ENCODE data around the gene TRAF3IP3. TPM values are rescaled to one million over a fixed set of nuclear protein-coding genes. Genes with fewer than 3 reads are reported as not detected.

The TRAF3IP3 gene
- total RNA-seq, 1 experiment from 2014 or later = 0.10 TPM

DNA sequence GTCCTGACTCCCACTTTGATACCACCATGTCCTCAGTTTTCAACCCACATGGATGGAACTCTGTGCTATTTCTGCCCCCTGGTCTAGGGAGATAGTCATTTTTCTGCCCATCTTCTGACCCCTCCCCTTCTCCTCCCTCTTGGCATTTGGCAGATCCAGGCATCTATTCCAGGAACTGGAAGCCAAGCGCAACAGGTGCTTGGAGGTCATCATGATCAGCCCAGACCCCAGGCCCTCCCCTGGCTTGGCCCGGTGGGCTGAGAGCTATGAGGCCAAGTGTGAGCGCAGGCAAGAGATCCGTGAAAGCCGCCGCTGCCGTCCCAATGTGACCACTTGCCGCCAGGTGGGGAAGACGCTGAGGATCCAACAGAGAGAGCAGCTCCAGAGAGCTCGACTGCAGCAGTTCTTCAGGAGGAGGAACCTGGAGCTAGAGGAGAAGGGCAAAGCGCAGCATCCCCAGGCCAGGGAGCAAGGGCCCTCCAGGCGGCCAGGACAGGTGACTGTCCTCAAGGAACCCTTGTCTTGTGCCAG is 4.0 kb downstream of the TRAF3IP3 start:
- in situ Hi-C loops (cut with HindIII; ENCODE audit: low sequenced_read_pairs) = no loop called here
- DNase-seq (ENCODE audit: low spot score) = no peak

DNA sequence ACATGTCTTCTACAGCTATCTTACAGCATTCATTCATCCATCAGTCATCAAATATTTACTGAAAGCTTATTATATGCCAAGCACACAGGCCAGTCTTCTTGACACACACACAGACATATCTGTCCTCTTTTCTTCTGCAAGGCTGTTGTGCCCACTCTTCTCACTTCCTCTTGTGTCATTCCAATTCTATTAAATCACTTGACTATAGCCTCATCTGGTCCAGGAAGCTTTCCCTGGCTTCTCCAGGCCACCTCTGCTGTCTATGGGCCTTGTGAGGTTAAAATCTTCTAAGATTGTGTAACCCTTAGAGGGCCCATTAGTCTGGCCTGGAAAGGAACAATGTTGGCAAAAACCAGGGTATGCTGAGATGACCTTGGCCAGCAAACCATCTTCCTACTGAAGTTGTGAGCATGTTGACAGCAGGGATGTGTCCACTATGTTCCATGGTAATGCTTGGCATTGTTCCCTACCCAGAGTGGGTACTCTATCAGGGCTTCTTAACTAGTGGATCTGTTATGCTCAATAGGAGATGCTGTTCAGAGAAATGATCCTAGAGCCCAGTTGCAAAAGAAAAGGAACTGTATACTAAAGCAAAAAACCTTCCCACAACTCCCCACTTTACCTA is 5.3 kb downstream of the TRAF3IP3 start:
- in situ Hi-C loops (cut with HindIII; ENCODE audit: low sequenced_read_pairs) = no loop called here
- no peak for DNase-seq (ENCODE audit: low spot score)

DNA sequence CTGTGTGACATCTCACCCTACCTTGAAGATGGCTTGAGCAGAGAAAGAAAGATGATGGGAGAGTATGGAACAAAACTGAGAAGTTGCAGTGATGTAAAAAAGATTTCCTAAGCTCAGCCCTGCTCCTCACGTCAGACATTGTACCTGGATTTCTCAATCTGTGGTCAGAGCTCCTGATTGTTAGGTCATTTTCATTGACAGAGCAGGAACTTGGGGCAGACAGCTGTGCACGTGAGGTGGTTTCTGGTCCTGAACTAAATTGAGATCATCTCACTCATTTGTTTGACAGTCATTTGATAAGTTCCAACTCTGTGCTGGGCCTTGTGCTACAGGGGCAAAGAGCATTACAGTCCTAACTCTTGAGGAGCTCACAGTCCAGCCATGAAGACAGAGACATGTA is 10.2 kb downstream of the TRAF3IP3 start:
- in situ Hi-C loops (cut with HindIII; ENCODE audit: low sequenced_read_pairs) = no loop called here
- no peak for DNase-seq (ENCODE audit: low spot score)

DNA sequence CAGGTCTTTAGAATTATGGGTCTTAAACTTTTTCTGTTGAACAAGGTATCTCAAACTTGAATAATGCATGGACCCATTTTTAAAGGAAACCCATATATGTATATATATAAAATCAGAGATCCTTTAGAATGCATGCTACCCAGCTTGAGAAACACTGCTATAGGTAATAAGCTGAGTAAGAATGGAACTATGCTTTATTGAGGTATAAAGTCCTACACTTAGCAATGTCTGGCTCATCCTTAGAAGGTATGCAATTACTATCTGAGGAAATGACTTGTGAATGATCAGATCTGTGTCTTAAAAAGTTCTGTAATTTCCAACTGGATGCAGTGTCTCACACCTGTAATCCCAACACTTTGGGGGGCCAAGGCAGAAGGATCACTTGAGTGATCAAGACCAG is 11.2 kb downstream of the TRAF3IP3 start:
- DNase-seq (ENCODE audit: low spot score) = no peak
- in situ Hi-C loops (cut with HindIII; ENCODE audit: low sequenced_read_pairs) = no loop called here

DNA sequence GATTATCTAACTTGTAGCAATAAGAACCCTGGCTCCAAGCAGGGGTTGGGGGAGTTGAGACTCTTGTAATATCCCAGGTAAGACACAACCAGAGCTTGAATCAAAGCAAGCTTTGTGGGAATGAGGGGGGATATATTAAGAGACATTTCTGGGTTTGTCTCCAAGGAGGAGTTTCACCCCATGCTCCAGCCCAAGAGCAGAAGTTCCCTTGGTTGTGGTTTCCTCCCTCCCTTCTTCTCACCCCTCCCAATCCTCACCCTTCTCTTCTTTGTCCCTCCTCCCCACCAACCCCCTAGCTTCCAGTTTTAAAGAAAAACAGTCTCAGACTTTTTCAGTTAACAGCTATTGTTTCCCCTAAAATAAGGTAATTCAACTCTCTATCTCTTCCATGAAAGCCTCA is 11.9 kb downstream of the TRAF3IP3 start:
- in situ Hi-C loops (cut with HindIII; ENCODE audit: low sequenced_read_pairs) = no loop called here
- DNase-seq (ENCODE audit: low spot score) = no peak

DNA sequence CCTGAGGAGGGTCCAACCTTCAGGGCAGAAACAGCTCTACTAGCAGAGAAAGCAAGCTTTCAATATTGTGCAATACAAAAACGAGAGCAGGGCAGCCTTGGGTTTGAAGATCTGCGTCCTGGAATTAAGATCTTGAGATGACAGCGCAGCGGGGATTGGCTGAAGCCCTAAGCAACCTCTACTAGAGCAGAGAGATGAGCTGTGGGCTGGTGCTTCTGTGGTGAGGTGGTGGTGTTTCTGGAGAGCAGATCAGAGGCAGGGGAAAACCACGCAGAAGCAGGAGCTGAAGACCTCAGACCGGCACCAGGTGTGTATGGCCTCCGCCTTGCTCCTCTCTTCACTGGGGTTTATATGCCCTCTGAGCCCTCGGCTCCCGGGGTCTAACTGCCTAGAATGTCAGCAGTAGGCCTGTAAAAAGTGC is 12.5 kb downstream of the TRAF3IP3 start:
- DNase-seq (ENCODE audit: low spot score) = no peak
- in situ Hi-C loops (cut with HindIII; ENCODE audit: low sequenced_read_pairs) = no loop called here

DNA sequence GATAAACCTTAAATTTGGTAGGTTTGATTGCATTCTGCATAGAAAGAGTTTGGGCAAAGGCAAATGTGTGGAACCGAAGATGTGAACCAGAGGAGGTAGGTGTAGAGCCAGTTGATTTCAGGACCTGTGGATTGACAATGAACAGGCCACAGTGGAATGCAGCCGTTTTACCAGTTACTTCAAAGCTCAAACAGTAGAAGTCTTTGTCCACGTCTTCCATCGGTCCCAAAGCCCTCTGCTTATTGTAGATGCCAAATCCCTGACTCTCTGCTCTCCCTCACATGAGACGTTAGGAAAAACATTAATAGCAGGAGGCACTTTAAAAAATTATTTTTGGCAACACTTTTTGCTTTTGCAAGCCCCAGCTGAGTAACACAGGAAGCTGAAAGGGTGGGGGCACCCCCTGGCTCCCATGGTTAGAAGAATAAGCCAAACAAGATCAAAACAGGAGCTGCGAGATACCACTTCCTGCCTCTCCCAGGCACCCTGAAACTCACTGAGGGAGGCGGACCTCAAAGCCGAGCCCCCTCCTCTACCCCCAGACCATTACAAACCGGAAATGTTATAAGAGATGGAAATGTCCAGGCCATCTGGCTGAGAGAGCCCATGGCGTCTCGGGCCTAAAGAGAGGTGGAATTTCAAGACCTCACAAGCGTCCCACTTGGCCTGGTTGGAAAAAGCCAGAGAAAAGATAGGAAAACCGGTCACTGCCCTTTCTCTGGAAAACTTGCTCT is 13.5 kb downstream of the TRAF3IP3 start:
- in situ Hi-C loops (cut with HindIII; ENCODE audit: low sequenced_read_pairs) = no loop called here
- DNase-seq (ENCODE audit: low spot score) = no peak

DNA sequence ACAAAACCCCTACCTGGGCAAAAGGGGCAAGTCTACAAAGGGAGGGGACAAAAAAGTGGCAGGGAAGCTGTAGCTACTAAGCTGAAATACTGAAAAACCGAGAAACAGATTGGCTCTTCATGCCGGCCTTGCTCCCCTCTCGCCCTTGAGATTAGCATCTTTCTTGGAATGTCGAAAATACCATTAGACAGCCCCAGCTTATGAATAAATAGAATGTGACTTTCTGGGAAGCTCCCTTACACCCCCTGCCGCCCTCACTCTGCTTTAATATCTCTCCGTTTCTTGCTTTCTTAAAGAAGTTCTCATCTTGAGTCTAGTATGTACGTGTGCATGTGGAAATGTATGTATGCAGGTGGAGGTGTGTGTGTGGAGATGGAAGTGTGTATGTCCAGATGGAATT is 14.1 kb downstream of the TRAF3IP3 start:
- in situ Hi-C loops (cut with HindIII; ENCODE audit: low sequenced_read_pairs) = no loop called here
- DNase-seq (ENCODE audit: low spot score) = no peak

DNA sequence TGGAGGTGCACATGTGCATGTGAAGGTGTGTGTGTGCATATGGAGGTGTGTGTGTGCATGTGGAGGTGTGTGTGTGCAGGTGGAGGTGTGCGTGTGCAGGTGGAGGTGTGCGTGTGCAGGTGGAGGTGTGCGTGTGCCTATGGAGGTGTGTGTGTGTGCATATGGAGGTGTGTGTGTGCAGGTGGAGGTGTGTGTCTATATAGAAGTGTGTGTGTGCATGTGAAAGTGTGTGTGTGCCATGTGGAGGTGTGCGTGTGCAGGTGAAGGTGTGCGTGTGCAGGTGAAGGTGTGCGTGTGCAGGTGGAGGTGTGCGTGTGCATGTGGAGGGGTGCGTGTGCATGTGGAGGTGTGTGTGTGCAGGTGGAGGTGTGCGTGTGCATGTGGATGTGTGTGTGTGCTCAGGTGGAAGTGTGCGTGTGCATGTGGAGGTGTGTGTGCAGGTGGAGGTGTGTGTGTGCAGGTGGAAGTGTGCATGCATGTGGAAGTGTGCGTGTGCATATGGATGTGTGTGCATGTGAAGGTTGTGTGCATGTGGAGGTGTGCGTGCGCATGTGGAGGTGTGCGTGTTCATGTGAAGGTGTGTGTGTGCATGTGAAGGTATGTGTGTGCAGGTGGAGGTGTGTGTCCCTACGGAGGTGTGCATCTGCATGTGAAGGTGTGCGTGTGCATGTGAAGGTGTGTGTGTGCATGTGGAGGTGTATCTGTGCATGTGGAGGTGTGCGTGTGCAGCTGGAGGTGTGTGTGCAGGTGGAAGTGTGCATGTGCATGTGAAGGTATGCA is 15.0 kb downstream of the TRAF3IP3 start:
- no peak for DNase-seq (ENCODE audit: low spot score)
- in situ Hi-C loops (cut with HindIII; ENCODE audit: low sequenced_read_pairs) = no loop called here

DNA sequence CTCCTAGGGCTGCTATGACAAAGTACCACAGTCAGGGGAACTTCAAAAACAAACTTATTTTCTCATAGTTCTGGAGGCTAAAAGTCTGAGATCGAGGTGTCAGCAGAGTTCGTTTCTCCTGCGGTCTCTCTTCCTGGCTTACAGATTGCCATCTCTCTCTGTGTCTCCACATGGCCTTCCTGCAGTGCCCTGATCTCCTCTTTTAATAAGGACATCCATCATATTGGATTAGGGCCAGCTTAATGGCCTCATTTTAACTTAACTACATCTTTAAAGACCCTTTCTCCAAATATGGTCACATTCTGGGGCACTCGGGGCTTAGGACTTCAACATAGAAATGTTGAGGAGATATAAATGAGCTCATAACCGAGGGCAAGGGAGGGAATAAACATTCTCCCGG is 16.3 kb downstream of the TRAF3IP3 start:
- in situ Hi-C loops (cut with HindIII; ENCODE audit: low sequenced_read_pairs) = no loop called here
- no peak for DNase-seq (ENCODE audit: low spot score)

DNA sequence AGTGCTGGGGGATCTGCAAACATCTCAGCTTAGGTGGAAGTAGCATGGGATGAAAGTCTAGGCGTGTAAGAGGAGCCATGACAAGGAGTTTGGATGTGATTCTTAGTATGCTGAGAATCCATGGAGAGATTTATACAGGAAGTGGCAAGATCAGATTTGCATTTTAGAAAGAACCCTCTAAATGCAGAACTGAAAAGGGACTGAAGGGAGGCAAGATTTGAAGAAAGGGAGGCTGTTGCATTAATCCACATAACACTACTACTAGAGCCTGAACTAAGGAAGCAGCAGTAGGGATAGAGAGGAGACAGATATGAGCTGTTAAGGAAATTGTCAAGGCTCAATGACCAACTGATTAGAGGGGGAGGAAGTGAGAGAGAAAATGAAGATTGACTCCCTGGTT is 18.7 kb downstream of the TRAF3IP3 start:
- in situ Hi-C loops (cut with HindIII; ENCODE audit: low sequenced_read_pairs) = no loop called here
- DNase-seq (ENCODE audit: low spot score) = no peak

DNA sequence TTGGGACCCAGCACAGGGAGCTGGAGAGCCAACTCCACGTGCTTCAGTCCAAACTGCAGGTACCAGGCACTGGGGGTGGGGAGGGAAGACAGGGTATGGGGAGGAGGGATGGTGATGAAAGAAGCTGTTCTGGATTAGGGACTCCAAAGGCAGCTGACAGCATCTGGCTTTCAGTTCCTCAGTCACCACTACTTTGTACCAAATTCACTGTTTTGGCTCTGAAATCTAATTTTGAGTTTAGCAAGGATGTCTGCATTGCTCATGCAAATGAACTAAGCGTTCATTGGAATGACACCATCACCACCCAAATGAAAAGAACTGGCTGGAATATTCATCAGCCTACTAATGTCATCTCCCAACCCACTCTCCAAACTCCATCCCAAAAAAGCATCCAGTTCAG is 19.8 kb downstream of the TRAF3IP3 start:
- in situ Hi-C loops (cut with HindIII; ENCODE audit: low sequenced_read_pairs) = no loop called here

DNA sequence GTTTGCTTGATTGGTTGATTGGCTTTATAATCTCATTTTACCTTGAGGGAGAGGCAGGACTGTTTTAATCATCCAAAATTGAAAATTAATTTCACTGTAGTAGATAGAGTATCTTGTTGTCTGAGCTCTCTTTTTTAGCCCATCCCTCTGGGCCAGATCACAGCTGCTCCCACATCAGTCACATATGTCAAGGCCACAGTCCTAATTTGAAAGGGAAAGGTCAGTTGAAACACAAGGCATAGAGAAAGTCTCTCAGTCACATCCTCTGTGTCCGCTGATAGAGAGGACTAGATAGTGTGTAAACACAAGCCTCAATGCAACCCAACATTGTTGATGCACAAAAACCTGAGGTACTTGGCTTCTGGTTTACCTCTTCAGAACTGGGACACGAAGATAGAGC is 21.7 kb downstream of the TRAF3IP3 start:
- in situ Hi-C loops (cut with HindIII; ENCODE audit: low sequenced_read_pairs) = no loop called here
- DNase-seq (ENCODE audit: low spot score) = no peak

More for the DNA sequence above, 19.8 kb downstream of the TRAF3IP3 start:
- DNase-seq (ENCODE audit: low spot score) = no peak

DNA sequence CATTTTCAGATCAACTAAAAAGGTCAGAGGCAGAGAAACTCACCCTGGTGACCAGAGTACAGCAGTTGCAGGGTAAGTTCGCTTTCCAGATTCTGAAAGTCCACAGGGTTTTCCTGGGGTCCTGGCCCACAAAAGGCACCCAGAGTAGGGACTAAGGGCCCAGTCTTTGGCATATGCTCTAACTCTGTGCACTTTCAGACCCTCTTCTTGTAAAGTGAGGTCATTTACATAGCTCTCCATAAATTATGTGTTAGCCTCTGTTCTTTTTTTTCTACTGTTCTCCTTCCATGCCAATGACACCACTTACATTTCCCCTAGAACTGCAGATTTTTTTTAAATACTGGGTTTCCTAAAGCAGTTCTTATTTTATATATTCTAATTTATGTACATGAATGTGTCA is 22.2 kb downstream of the TRAF3IP3 start:
- DNase-seq (ENCODE audit: low spot score) = no peak
- in situ Hi-C loops (cut with HindIII; ENCODE audit: low sequenced_read_pairs) = no loop called here

DNA sequence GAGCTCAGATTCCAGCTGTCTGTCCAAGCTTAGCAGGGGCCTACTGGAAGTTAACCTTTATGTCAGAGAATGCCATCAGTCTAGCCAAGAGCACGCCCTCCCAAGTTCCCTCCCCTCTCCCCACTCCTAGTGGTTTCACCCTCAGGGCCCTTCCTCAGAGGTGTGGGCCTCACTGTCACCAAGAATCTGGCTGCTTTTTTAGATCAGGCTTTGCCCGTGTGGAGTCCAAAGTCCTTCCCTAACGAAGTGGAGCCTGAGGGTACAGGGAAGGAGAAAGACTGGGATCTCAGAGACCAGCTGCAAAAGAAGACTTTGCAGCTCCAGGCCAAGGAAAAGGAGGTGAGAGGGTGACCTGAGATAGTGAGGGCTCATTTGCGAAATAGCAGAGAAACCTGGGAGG is 24.4 kb downstream of the TRAF3IP3 start:
- no peak for DNase-seq (ENCODE audit: low spot score)
- in situ Hi-C loops (cut with HindIII; ENCODE audit: low sequenced_read_pairs) = no loop called here

DNA sequence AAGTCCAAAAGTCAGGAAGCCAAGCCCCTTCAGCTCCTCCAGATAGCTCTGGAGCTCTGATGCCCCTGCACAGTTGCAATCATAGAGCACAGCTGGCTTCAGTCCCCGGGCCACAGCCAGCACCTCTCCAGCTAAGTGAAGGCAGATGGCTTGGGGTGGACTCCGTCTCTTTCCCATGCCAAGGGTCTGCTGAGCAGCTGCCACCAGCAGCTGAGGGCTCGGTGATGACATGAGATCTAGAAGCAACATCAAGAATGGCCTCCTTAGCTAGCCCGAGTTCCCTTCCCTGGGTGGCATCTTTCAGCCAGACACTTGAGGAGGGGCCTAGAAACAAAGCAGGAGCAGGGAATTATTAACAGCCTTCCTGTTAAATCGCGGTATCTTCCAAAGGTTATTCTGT is 27.5 kb downstream of the TRAF3IP3 start:
- DNase-seq (ENCODE audit: low spot score) = peak; percentile 17
- in situ Hi-C loops (cut with HindIII; ENCODE audit: low sequenced_read_pairs) = no loop called here

DNA sequence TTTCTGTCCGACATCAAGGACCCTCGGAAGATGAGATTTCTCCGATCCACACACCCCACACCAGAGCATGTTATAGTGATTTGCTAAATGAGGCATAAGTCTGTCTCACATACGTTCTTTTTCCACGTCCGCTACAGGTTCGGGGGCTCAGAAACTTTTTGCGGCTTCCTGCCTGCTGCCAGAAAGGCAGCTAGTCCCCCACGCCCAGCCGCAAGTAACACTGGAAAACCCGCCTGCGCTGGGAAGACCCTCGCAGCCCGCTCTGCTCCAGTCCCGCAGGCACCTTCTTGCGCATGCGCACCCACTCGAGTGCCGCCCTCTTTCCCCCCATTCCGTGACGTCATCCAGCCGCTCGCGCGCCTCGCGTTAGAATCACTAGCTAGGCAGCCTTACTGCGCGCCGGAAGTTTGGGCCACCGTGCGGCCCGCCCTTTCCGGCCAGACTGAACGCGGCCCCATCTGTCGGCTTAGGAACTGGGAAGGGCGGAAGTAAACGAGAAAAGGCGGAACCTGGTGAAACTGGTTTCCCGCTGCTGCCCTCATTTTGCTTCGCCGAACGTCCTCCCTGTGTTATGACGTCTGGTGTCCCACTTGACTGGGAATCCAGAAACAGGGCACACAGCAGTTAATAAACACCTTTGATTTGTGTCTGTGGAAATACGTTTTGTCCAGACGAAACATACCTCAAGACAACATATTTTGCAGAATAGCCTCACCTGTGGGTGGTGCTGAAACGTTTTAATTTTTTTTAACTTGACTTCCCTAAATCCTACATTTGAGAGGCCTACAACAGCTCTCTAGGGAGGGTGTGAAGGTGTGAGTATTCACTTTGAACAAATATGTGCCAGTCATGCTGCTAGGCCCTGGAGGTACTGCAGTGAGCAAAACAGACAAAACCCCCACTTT is 28.7 kb downstream of the TRAF3IP3 start, which contains the start of gene C1orf74:
TSS of gene C1orf74 (minus strand) at position 295 of the 905 bp plus-strand sequence. CDS start 925 bp downstream, outside the sequence.
- DNase-seq (ENCODE audit: low spot score) = peak; percentile 98
- in situ Hi-C loops (cut with HindIII; ENCODE audit: low sequenced_read_pairs) = no loop called here

DNA sequence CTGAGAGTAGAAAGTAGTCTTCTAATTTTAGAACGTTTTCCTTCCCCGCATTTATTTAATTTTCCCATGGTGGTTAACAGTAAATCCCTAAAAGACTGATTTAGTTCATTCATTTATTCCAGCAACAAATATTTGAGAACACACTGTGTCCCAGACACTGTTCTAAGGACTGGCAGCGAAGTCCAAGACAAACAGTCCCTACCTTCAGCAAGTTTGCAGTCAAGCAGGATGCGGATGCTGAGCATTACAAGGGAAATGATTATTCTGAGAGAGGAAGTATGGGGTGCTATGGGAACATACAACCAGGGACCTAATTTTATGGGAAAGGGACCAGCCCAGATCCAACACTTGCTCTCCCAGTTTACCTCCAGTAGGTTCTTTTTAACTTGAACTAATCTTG is 29.7 kb downstream of the TRAF3IP3 start:
- DNase-seq (ENCODE audit: low spot score) = no peak
- in situ Hi-C loops (cut with HindIII; ENCODE audit: low sequenced_read_pairs) = no loop called here

DNA sequence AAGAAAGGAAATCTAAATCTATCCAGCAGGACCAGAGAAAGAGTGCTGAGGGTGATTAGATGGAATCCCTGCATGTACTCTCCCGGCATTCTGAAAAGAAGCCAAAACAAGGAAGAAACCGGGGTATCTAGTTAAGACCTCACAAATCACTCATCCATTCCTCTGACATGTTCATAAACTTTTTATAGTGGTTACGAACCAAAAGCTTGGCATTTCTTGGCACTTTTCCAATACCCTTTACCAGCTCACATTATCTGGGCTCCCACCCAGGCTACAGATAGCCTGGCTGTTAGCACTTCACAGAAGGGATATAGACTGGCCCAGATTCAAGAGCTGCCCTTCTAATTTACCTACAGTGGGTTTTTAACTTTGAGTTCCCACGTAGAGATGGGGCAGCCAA is 30.3 kb downstream of the TRAF3IP3 start:
- in situ Hi-C loops (cut with HindIII; ENCODE audit: low sequenced_read_pairs) = no loop called here
- DNase-seq (ENCODE audit: low spot score) = no peak

Measured in G401 (cell line).